HCT116 (cell line): Measurements from ENCODE around the gene SMIM23. TPM values are rescaled to one million over a fixed set of nuclear protein-coding genes. Genes with fewer than 3 reads are reported as not detected.

Source experiments
- ATAC-seq: fragments of 200-7000 bp; cut with Tn5 transposase; 2 replicates; pipeline ENCODE4 v1.9.1; 2020; ENCODE audit warnings: mild to moderate bottlenecking, moderate library complexity
- BruUV-seq: library from RNA; stranded (reverse); fragments of 400-500 nt; replicated peaks from 2 replicates; lab custom pipeline; 2021; lab: Mats Ljungman, UMichigan
- CTCF ChIA-PET: fragments of 300-600 bp; sonication (Branson Sonifier 250); formaldehyde crosslinking; loops from one replicate; lab custom pipeline; 2021; ENCODE audit warnings: antibody characterized with exemption; lab: Charles Lee
- POLR2A ChIA-PET: fragments of 300-600, 350-600 bp; sonication (Branson Sonifier 250); formaldehyde crosslinking; loops from one replicate; lab custom pipeline; 2021; ENCODE audit warnings: antibody characterized with exemption; lab: Charles Lee
- RAD21 ChIA-PET, 2 experiments: fragments of 300-600 bp; sonication (Branson Sonifier 250); formaldehyde crosslinking; loops; one replicate each; lab custom pipeline; 2023; ENCODE audit warnings: low total read pairs in 2 of 2; ENCODE audit not compliant: uncharacterized antibody in 2 of 2, unreplicated experiment in 2 of 2, low non-redundant PET in 1 of 2; lab: Charles Lee
- DNase-seq: peaks from one replicate; pipeline ENCODE4 v3.0.0-alpha.2; 2010; ENCODE audit warnings: low read depth, low spot score
- H2AFZ ChIP-seq: fragments of 200-600 bp; shearing (Covaris generic), sonication (generic); 2 replicates; pipeline ENCODE4 v1.6.1; 2017; ENCODE audit warnings: low read depth, mixed run types, mixed read lengths, antibody characterized with exemption, low read length; ENCODE audit not compliant: poor library complexity, severe bottlenecking
- H3K27ac ChIP-seq: 2 replicates; pipeline ENCODE4 v1.5.1; 2012; ENCODE audit warnings: low read depth, low read length
- H3K27me3 ChIP-seq: fragments of 200-600 bp; sonication (generic); 2 replicates; pipeline ENCODE4 v1.6.1; 2016; ENCODE audit warnings: mixed run types, low read length, mixed read lengths; ENCODE audit not compliant: insufficient read depth
- H3K36me3 ChIP-seq, 2 experiments: fragments of 200-500 bp in 1 of 2; fragments of 200-600 bp in 1 of 2; sonication (Bioruptor generic) in 1 of 2; sonication (generic) in 1 of 2; 2 replicates each; pipeline versions ENCODE4 v1.5.1 to v1.6.1; 2014 to 2016; ENCODE audit warnings: low read length in 2 of 2, inconsistent platforms in 1 of 2, mixed read lengths in 1 of 2, mixed run types in 1 of 2; ENCODE audit not compliant: insufficient read depth in 2 of 2, control insufficient read depth in 1 of 2
- H3K4me1 ChIP-seq, 2 experiments: fragments of 200-600 bp in 1 of 2; sonication (generic) in 1 of 2; 2 replicates each; pipeline versions ENCODE4 v1.5.1 to v1.6.1; 2012 to 2017; ENCODE audit warnings: low read length in 2 of 2, inconsistent platforms in 1 of 2, mild to moderate bottlenecking in 1 of 2, mixed read lengths in 1 of 2, mixed run types in 1 of 2, moderate library complexity in 1 of 2; ENCODE audit not compliant: insufficient read depth in 2 of 2, control insufficient read depth in 1 of 2
- H3K4me2 ChIP-seq: fragments of 200-600 bp; sonication (generic); 2 replicates; pipeline ENCODE4 v1.6.1; 2017; ENCODE audit warnings: mixed run types, low read length, mixed read lengths
- H3K4me3 ChIP-seq, 2 experiments: fragments of 200-600 bp in 1 of 2; sonication (generic) in 1 of 2; replicated peaks in 1 of 2; 2 replicates each; pipeline ENCODE4 v1.5.1; 2011 to 2016; ENCODE audit warnings: low read length in 2 of 2, control low read depth in 1 of 2, low read depth in 1 of 2, mild to moderate bottlenecking in 1 of 2, mixed read lengths in 1 of 2, mixed run types in 1 of 2
- H3K79me2 ChIP-seq: fragments of 200-600 bp; sonication (generic); 2 replicates; pipeline ENCODE4 v1.6.1; 2017; ENCODE audit warnings: mild to moderate bottlenecking, mixed run types, low read length, moderate library complexity, mixed read lengths; ENCODE audit not compliant: insufficient read depth
- H3K9ac ChIP-seq: fragments of 200-600 bp; sonication (generic); 2 replicates; pipeline ENCODE4 v1.6.1; 2016; ENCODE audit warnings: low read length, mixed read lengths
- H3K9me2 ChIP-seq: fragments of 200-600 bp; sonication (generic), shearing (Covaris generic); 2 replicates; pipeline ENCODE4 v1.6.1; 2017; ENCODE audit warnings: mixed run types, mild to moderate bottlenecking, moderate library complexity; ENCODE audit not compliant: insufficient read depth
- H3K9me3 ChIP-seq, 2 experiments: fragments of 200-500 bp in 1 of 2; fragments of 200-600 bp in 1 of 2; sonication (Bioruptor generic) in 1 of 2; sonication (generic) in 1 of 2; 2 replicates each; pipeline ENCODE4 v1.6.1; 2014 to 2017; ENCODE audit warnings: low read length in 2 of 2, mixed read lengths in 2 of 2, inconsistent platforms in 1 of 2, low read depth in 1 of 2, mild to moderate bottlenecking in 1 of 2, mixed run types in 1 of 2, moderate library complexity in 1 of 2; ENCODE audit not compliant: control insufficient read depth in 1 of 2, insufficient read depth in 1 of 2
- H4K20me1 ChIP-seq: fragments of 200-600 bp; sonication (generic), shearing (Covaris generic); 2 replicates; pipeline ENCODE4 v1.6.1; 2017; ENCODE audit warnings: mixed run types, mild to moderate bottlenecking, moderate library complexity; ENCODE audit not compliant: insufficient read depth
- ATF3 ChIP-seq: IDR thresholded peaks from 2 replicates; pipeline ENCODE4 v1.6.1; 2012
- EZH2 ChIP-seq: fragments of 200-600 bp; sonication (generic); IDR thresholded peaks from 2 replicates; pipeline ENCODE4 v1.6.1; 2017; ENCODE audit warnings: antibody characterized with exemption, mixed run types
- EZH2phosphoT487 ChIP-seq: fragments of 200-600 bp; IDR thresholded peaks from 2 replicates; pipeline ENCODE4 v1.6.1; 2018; ENCODE audit warnings: antibody characterized with exemption, borderline replicate concordance
- MAX ChIP-seq: IDR thresholded peaks from 2 replicates; pipeline ENCODE4 v1.6.1; 2012
- POLR2A ChIP-seq: IDR thresholded peaks from 2 replicates; pipeline ENCODE4 v1.7.0; 2011; ENCODE audit warnings: borderline replicate concordance; ENCODE audit not compliant: insufficient read depth, insufficient read length; ENCODE audit errors: extremely low read depth
- POLR2AphosphoS5 ChIP-seq: IDR thresholded peaks from 2 replicates; pipeline ENCODE4 v1.6.1; 2011; ENCODE audit warnings: mild to moderate bottlenecking, low read depth, low read length, moderate library complexity
- RAD21 ChIP-seq: IDR thresholded peaks from 2 replicates; pipeline ENCODE4 v1.6.1; 2012; ENCODE audit warnings: low read depth, mild to moderate bottlenecking
- REST ChIP-seq: IDR thresholded peaks from 2 replicates; pipeline ENCODE4 v1.6.1; 2012; ENCODE audit warnings: low read depth
- SIN3A ChIP-seq: IDR thresholded peaks from 2 replicates; pipeline ENCODE4 v1.6.1; 2012; ENCODE audit warnings: low read depth
- SRF ChIP-seq: IDR thresholded peaks from 2 replicates; pipeline ENCODE4 v1.6.1; 2012; ENCODE audit warnings: low read depth
- TCF7L2 ChIP-seq: IDR thresholded peaks from 2 replicates; pipeline ENCODE4 v1.7.0; 2011; ENCODE audit warnings: borderline replicate concordance, inconsistent platforms; ENCODE audit not compliant: insufficient read depth, insufficient read length; ENCODE audit errors: extremely low read depth
- YY1 ChIP-seq: IDR thresholded peaks from 2 replicates; pipeline ENCODE4 v1.6.1; 2011; ENCODE audit warnings: low read length, low read depth, moderate library complexity, mild to moderate bottlenecking; ENCODE audit not compliant: insufficient replicate concordance; ENCODE audit errors: extremely low read depth
- ZBTB33 ChIP-seq: IDR thresholded peaks from 2 replicates; pipeline ENCODE4 v1.6.1; 2011; ENCODE audit warnings: mild to moderate bottlenecking, low read length, moderate library complexity; ENCODE audit not compliant: insufficient replicate concordance; ENCODE audit errors: extremely low read depth
- ZFX ChIP-seq: fragments of 450-650 bp; IDR thresholded peaks from 2 replicates; pipeline ENCODE4 v1.6.1; 2017
- ZNF274 ChIP-seq: fragments of 200-500 bp; sonication (Bioruptor generic); IDR thresholded peaks from 2 replicates; pipeline ENCODE4 v1.6.1; 2014; ENCODE audit warnings: mild to moderate bottlenecking, low read depth, low read length, inconsistent platforms
- intact Hi-C: fragments of 100-400 bp; cut with micrococcal nuclease; formaldehyde crosslinking; loops from 2 replicates; pipeline ENCODE4 v1.10.0; 2022
- total RNA-seq: library from RNA; stranded (reverse); gene quantifications from one replicate; pipeline ENCODE4 v1.2.1, GENCODE V29; 2021; ENCODE audit not compliant: unreplicated experiment

The SMIM23 gene
- total RNA-seq, 1 experiment from 2014 or later, result not detected

- ChIA-PET POLR2A (no interaction called here), CTCF (no interaction called here), RAD21 (no interaction called here)
- TF ChIP-seq ZFX (no peak), EZH2phosphoT487 (no peak), EZH2 (no peak), YY1 (no peak), ZBTB33 (no peak), POLR2A (no peak), SRF (no peak), RAD21 (no peak), SIN3A (no peak), REST (no peak), ZNF274 (no peak), POLR2AphosphoS5 (no peak), TCF7L2 (no peak), ATF3 (no peak), MAX (no peak)
- intact Hi-C loops, result no loop called here
- Histone ChIP-seq H3K9me2 (no peaks in the 10 kb centered on the region), H3K79me2 (no peaks in the 10 kb centered on the region), H3K4me3 (no peak overlapping the region), H3K36me3 (no peaks in the 10 kb centered on the region), H3K9me3 (no peaks in the 10 kb centered on the region), H3K27me3 (no peaks in the 10 kb centered on the region), H3K4me2 (no peak overlapping the region), H3K4me1 (no peaks in the 10 kb centered on the region), H3K27ac (no peak overlapping the region), H4K20me1 (no peaks in the 10 kb centered on the region), H3K9ac (no peak overlapping the region), H2AFZ (no peak overlapping the region)
- no TSS peak for BruUV-seq
- ATAC-seq (no peak), DNase-seq (no peak)
Observed at GRCh38 chr5:171773106-171773505, 12.5 kb upstream of the SMIM23 start.
